GOT3 (cell line): Measurements from ENCODE around the gene OR52B2.

Experiments
- DNase-seq: peaks from one replicate; lab custom pipeline; 2025; ENCODE audit warnings: mixed read lengths; lab: John Stamatoyannopoulos, UW

Gene OR52B2

GRCh38 chr11:6170226-6170625 lies at the start of gene OR52B2:
TSS of gene OR52B2 (minus strand) at chr11:6170326. CDS start at chr11:6170326, 0 bp downstream.
- no peak for DNase-seq

- DNase-seq = no peak
These were observed 49.2 kb upstream of the OR52B2 start for GRCh38 chr11:6219359-6219758.

GRCh38 chr11:6217722-6218121 lies 47.6 kb upstream of the OR52B2 start:
- DNase-seq = no peak

- no peak for DNase-seq
These were observed 46.4 kb upstream of the OR52B2 start for GRCh38 chr11:6216501-6216900.

- no peak for DNase-seq
These were observed 44.4 kb upstream of the OR52B2 start for GRCh38 chr11:6214530-6214929.

- DNase-seq = no peak
These were observed 40.3 kb upstream of the OR52B2 start for GRCh38 chr11:6210274-6210955.

- no peak for DNase-seq
These were observed 39.7 kb upstream of the OR52B2 start for GRCh38 chr11:6209801-6210200.

- no peak for DNase-seq
These were observed 36.5 kb upstream of the OR52B2 start for GRCh38 chr11:6206456-6207180.

- no peak for DNase-seq
These were observed 35.2 kb upstream of the OR52B2 start, which contains the start of gene C11orf42 for GRCh38 chr11:6205366-6205765. TSS of gene C11orf42 (plus strand) at chr11:6205557. CDS start at chr11:6205616, 59 bp downstream.

- DNase-seq = no peak
These were observed 34.6 kb upstream of the OR52B2 start for GRCh38 chr11:6204706-6205105.

GRCh38 chr11:6203327-6203726 lies 33.2 kb upstream of the OR52B2 start:
- no peak for DNase-seq

- no peak for DNase-seq
These were observed 31.9 kb upstream of the OR52B2 start for GRCh38 chr11:6202041-6202440.

GRCh38 chr11:6201481-6201880 lies 31.4 kb upstream of the OR52B2 start:
- no peak for DNase-seq

GRCh38 chr11:6200975-6201374 lies 30.8 kb upstream of the OR52B2 start:
- no peak for DNase-seq

GRCh38 chr11:6199174-6199810 lies 29.2 kb upstream of the OR52B2 start, which contains the start of gene OR52W1:
TSS of gene OR52W1 (plus strand) at chr11:6199224. CDS start at chr11:6199224, 0 bp downstream.
- no peak for DNase-seq

- no peak for DNase-seq
These were observed 27.5 kb upstream of the OR52B2 start for GRCh38 chr11:6197466-6198200.

GRCh38 chr11:6196396-6196795 lies 26.3 kb upstream of the OR52B2 start:
- DNase-seq = no peak

- no peak for DNase-seq
These were observed 24.0 kb upstream of the OR52B2 start for GRCh38 chr11:6194065-6194581.

- no peak for DNase-seq
These were observed 21.6 kb upstream of the OR52B2 start for GRCh38 chr11:6191742-6192141.

GRCh38 chr11:6175440-6175839 lies 5.3 kb upstream of the OR52B2 start:
- DNase-seq = no peak

- no peak for DNase-seq
These were observed 13.3 kb downstream of the OR52B2 start for GRCh38 chr11:6156628-6157359.
